SU-DHL-6 (cell line): Measurements from ENCODE around the gene CHCT1.

Experiments
- EZH2phosphoT487 ChIP-seq: fragments of 200-600 bp; sonication (generic), shearing (Covaris generic); conservative IDR thresholded peaks from 2 replicates; pipeline ENCODE4 v1.6.1; 2018; ENCODE audit warnings: mild to moderate bottlenecking, antibody characterized with exemption, low read length, moderate library complexity, mixed read lengths
- TF ChIP-seq, protein P1 (sequence below): fragments of 200-600 bp; sonication (generic); IDR thresholded peaks from one replicate; pipeline ENCODE4 v1.5.1; 2017; ENCODE audit warnings: antibody characterized with exemption, mild to moderate bottlenecking, low read length, moderate library complexity; ENCODE audit not compliant: insufficient read depth, poor library complexity, severe bottlenecking

DNA sequence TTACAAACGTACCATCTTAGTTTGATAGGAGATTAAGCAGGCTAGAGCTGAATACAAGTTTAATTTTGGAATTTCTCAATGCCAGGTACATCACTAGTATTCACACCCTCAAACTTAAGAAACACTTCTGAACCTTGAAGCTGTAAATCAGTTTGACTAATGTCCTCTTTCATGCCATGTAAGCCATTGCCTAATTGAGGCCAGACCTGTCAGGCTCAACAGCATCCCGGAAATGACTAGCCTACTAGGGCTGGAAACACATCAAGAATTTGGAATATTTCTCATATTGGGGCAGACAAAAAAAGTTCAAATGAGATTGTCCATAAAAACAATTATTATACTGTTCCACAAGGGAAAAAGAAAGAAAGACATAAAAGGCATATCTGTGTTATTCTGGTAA, 32.1 kb upstream of the CHCT1 start:
- TF ChIP-seq, protein P1, sequence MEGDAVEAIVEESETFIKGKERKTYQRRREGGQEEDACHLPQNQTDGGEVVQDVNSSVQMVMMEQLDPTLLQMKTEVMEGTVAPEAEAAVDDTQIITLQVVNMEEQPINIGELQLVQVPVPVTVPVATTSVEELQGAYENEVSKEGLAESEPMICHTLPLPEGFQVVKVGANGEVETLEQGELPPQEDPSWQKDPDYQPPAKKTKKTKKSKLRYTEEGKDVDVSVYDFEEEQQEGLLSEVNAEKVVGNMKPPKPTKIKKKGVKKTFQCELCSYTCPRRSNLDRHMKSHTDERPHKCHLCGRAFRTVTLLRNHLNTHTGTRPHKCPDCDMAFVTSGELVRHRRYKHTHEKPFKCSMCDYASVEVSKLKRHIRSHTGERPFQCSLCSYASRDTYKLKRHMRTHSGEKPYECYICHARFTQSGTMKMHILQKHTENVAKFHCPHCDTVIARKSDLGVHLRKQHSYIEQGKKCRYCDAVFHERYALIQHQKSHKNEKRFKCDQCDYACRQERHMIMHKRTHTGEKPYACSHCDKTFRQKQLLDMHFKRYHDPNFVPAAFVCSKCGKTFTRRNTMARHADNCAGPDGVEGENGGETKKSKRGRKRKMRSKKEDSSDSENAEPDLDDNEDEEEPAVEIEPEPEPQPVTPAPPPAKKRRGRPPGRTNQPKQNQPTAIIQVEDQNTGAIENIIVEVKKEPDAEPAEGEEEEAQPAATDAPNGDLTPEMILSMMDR, result no peak
- no peak for TF ChIP-seq EZH2phosphoT487
